GM19324 (cell line): ENCODE measurements around the gene CAPZA1.

Experiments
- ATAC-seq: cut with Tn5 transposase; IDR thresholded peaks from one replicate; pipeline ENCODE4 v1.9.1; 2021; ENCODE audit warnings: mild to moderate bottlenecking, moderate library complexity; ENCODE audit not compliant: unreplicated experiment, low FRiP score

The CAPZA1 gene

DNA sequence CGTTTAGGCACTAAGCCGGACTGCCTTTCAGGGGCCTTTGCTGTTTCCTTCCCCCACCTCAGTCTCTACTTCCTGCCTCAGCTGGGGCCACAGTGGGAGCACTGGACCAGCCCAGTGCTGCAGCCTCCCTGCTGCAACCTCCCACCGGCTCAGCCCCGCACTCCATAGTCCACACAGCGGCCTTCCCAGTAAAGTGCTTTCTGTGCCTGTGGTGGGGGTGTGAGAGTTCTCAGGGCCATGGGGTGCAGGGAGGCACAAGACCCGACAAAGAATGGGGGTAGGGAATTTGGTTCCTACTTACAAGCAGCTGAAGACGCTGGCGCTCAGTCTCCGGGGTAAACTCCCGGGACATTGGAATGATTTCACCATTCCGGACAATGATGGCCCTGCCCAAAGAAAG is 92.0 kb downstream of the CAPZA1 start:
- ATAC-seq, result no peak

DNA sequence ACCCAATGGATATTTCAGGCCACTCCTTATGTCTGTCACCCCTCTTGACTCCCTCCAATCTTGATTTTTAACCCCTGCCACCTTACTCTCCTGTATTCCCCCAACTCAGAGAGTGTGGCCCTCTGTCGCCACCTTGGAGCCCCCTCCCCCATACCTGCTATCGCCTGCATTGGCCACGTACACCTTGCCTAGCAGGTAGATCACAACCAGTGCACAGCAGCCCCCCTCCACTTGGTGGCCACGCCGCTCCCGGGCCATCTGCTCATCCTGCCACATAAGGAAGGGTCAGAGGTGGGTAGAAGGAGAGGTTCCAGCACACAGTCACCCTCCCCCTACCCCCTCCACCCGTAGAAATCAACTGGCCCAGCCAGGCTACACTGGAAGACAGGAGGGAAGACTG is 92.6 kb downstream of the CAPZA1 start:
- ATAC-seq, result no peak

DNA sequence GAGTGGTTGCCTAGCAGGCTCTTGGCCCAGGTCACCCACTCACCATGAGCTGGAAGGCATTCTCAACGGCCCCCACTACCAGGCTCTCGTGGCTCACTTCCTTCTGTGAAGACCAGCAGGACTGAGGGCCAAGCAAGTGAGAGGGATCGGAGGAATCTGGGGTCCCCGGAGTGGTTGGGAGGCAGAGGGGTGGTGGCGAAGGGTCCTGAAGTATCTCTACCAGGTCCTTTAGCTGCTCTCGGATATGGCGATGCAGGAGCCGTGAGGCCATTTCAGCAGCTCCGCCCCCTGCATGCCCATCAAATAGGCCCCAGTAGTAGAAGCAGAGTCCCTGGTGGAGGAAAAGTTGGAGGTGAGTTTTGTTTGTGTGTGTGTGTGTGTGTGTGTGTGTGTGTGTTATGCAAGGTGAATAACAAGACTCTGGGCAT is 93.1 kb downstream of the CAPZA1 start:
- no peak for ATAC-seq

- ATAC-seq, result no peak
These were observed 94.1 kb downstream of the CAPZA1 start for GRCh38 chr1:112713466-112714312.

DNA sequence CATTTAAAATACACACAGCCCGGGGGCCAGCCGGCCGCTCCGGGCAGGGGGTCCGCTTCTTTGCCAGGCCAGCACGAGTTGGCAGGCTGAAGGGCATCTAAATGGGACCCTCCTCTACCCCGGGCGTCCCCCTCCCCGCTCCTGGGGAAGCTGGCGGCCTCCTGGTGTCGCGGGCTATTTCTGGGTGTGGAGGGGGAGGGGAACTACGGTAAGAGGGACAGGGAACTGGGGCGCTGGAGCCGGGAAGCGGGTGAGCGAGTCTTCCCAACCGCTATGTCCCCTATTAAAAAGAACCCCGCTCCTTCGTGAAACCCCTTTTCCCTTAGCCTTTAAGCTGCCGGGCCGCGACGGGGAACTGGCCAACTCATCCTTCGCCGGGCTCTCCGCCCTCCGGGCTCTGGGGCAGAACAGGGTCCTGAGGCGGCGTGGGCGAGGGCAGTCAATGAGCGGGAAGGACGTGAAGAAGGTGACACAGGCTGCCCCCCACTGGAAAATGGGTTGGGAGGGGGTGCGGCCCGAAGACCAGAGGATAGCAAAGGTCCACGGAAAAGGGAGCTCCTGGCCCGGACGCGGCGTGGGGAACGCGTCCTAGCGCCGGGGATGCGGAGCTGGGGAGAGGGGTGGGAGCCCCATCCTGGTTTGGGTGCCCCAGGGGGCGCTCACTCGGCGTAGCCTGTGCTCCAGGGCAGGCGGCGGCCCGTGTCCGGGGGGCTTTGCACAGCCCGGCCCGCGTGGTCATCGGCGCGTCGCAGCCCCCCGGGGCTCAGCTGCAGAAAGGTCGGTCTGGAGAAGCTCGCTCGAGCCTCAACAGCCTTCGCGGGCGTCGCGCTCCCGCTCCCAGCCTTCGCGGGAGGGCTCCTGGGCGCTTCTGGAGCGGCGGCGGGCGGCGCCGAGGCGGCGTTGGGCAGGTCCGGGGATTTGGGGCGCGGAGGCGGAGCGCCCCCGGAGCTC is 95.0 kb downstream of the CAPZA1 start:
- no peak for ATAC-seq

GRCh38 chr1:112715264-112716053 is 95.8 kb downstream of the CAPZA1 start, which contains the start of gene PPM1J:
TSS of gene PPM1J (minus strand) at chr1:112715332. CDS start at chr1:112715301, 31 bp downstream.
- ATAC-seq, result peak; percentile 87

- peak; percentile 23 for ATAC-seq
These were observed 96.6 kb downstream of the CAPZA1 start for GRCh38 chr1:112716133-112716720.

DNA sequence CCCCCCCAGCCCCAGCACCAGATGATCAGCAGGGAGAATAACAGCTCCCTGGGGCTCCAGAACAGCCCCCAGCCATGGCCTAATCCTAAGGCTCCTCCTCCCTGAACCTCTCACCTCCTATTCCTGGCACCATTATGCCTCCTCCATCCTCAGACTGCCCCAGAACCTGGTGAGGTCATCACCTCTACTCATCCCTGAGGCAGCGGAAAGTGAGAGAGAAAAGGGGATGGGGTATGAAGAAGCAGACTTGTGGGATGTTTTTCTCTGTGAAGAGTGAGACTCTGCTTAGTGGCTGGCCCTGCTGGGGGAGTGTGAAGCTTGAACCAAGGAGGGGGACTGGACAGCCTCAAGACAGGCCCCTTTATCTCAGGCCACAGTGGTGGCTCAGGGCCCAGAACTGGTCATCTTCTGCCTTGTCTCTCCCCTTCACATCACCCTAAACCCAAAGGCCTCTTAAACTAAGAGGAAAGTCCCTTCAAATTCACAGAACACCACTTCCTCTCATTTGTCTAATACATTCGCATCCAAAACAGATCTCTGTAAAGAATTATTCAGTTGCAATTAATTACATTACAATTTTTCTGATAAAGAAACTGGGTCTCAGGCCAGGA is 97.7 kb downstream of the CAPZA1 start:
- no peak for ATAC-seq

GRCh38 chr1:112718691-112719418 is 99.2 kb downstream of the CAPZA1 start:
- ATAC-seq, result no peak

DNA sequence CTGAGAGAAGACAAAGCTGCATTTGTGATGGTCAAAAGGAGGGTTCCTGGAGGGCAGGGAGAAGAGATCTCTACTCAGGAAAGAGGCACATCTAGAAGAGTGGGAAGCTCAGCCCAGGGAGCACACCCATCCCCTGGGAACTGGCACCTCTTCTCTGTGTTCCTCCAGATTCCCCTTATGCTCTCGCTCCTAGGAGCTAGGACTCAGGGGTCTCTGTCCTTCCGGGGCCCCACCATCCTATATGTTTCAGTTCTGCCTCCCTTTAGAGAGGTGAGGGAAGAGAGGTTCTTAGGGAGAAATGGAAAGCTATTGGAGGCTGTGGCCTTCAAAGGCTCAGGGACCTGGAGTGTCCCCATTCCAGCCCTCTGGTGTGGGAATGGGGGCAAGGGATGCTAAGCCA is 100.1 kb downstream of the CAPZA1 start:
- no peak for ATAC-seq

DNA sequence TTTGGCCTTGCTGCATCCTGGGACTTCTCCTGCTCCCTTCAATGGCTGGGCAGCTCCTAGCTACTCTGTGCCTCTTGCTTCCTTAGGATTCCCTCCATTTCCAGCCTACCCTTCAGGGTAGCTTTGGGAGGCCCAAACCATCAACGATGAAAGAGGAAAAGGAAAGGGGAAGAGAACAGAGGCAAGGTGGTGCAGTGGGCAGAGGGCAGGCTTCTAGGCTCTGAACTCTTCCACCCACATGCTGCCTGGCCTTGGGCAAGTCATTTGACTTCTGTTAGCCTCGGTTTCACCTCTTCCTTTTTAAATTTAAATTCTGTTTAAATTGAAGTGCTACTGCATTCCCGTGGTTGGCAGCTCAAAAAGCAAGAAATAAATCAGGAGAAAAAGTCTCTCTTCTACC is 101.2 kb downstream of the CAPZA1 start:
- no peak for ATAC-seq
